Stimulated activated naive B cell treated with anti-CD40 and anti-IgM and Interleukin-4, amounts not matched to agents 10 μg/mL and 1 μg/mL and 100 μg/mL, for 72 hours (primary cell): ENCODE measurements around the gene SSH3.

Source experiments
- ATAC-seq, 2 donors: fragments of 150-1000 bp; cut with Tn5 transposase; replicated peaks; 2 replicates each; pipeline ENCODE4 v1.10.0; 2021; ENCODE audit warnings: moderate library complexity in 1 of 2
- DNase-seq: peaks from one replicate; pipeline ENCODE4 v3.0.0; 2021
- H3K27ac Mint-ChIP-seq: one replicate; pipeline ENCODE4 v1.8.0; 2022; ENCODE audit warnings: mild to moderate bottlenecking, mixed read lengths
- H3K27me3 Mint-ChIP-seq, 2 donors: one replicate each; pipeline ENCODE4 v1.8.0; 2022; ENCODE audit warnings: mixed read lengths in 2 of 2
- H3K36me3 Mint-ChIP-seq, 2 donors: one replicate each; pipeline ENCODE4 v1.8.0; 2022; ENCODE audit warnings: mixed read lengths in 2 of 2, mild to moderate bottlenecking in 1 of 2
- H3K4me1 Mint-ChIP-seq, 2 donors: one replicate each; pipeline ENCODE4 v1.8.0; 2022; ENCODE audit warnings: mixed read lengths in 2 of 2, mild to moderate bottlenecking in 1 of 2
- H3K4me3 Mint-ChIP-seq, 2 donors: one replicate each; pipeline ENCODE4 v1.8.0; 2022; ENCODE audit warnings: mild to moderate bottlenecking in 2 of 2, mixed read lengths in 2 of 2, moderate library complexity in 1 of 2
- H3K9me3 Mint-ChIP-seq, 2 donors: one replicate each; pipeline ENCODE4 v1.8.0; 2022; ENCODE audit warnings: mixed read lengths in 2 of 2, mild to moderate bottlenecking in 1 of 2

Gene SSH3

GRCh38 chr11:67272327-67273259, 30.7 kb upstream of the SSH3 start:
- Mint-ChIP-seq H3K36me3 (peaks cover 46 to 72% of the 10 kb centered on the region in 2 donors), H3K4me1 (peaks cover 76 to 100% of the 10 kb centered on the region in 2 donors), H3K9me3 (peaks cover 1 to 3% of the 10 kb centered on the region in 2 donors), H3K27ac (peak overlapping the region; percentile 92), H3K4me3 (peak overlapping the region; percentile 93 to 99), H3K27me3 (no peaks in the 10 kb centered on the region)
- ATAC-seq, result peak in 1 of 2 donors; percentile 5
- no peak for DNase-seq

GRCh38 chr11:67273260-67273990, 29.9 kb upstream of the SSH3 start:
- peak overlapping the region; percentile 57 to 93 for H3K4me3 Mint-ChIP-seq
- ATAC-seq (no peak), DNase-seq (no peak)
- peaks cover 1 to 3% of the 10 kb centered on the region in 2 donors for H3K9me3 Mint-ChIP-seq
- peaks cover 42 to 67% of the 10 kb centered on the region in 2 donors for H3K36me3 Mint-ChIP-seq
- H3K27me3 Mint-ChIP-seq, result no peaks in the 10 kb centered on the region
- H3K4me1 Mint-ChIP-seq, result peaks cover 78 to 100% of the 10 kb centered on the region in 2 donors
- H3K27ac Mint-ChIP-seq, result peak overlapping the region; percentile 80

GRCh38 chr11:67274768-67275605, 28.3 kb upstream of the SSH3 start:
- ATAC-seq (no peak), DNase-seq (no peak)
- Mint-ChIP-seq H3K36me3 (peaks cover 53 to 69% of the 10 kb centered on the region in 2 donors), H3K27ac (peak overlapping the region; percentile 95), H3K9me3 (peaks cover 1 to 3% of the 10 kb centered on the region in 2 donors), H3K4me1 (peaks cover 79 to 100% of the 10 kb centered on the region in 2 donors), H3K27me3 (no peaks in the 10 kb centered on the region), H3K4me3 (peak overlapping the region; percentile 76 to 79)

- peaks cover 74 to 100% of the 10 kb centered on the region in 2 donors for H3K4me1 Mint-ChIP-seq
- peak overlapping the region; percentile 95 for H3K27ac Mint-ChIP-seq
- DNase-seq (no peak), ATAC-seq (no peak)
- H3K27me3 Mint-ChIP-seq, result no peaks in the 10 kb centered on the region
- peaks cover 1 to 3% of the 10 kb centered on the region in 2 donors for H3K9me3 Mint-ChIP-seq
- H3K4me3 Mint-ChIP-seq, result peak overlapping the region; percentile 70 to 79
- H3K36me3 Mint-ChIP-seq, result peaks cover 53 to 68% of the 10 kb centered on the region in 2 donors
These were observed 27.5 kb upstream of the SSH3 start for GRCh38 chr11:67275606-67276409.

GRCh38 chr11:67276781-67277230, 26.5 kb upstream of the SSH3 start:
- peak overlapping the region; percentile 95 for H3K27ac Mint-ChIP-seq
- peaks cover 64 to 92% of the 10 kb centered on the region in 2 donors for H3K4me1 Mint-ChIP-seq
- ATAC-seq (peak; percentile 43 to 49), DNase-seq (no peak)
- H3K9me3 Mint-ChIP-seq, result peaks cover 1 to 3% of the 10 kb centered on the region in 2 donors
- peaks cover 50 to 62% of the 10 kb centered on the region in 2 donors for H3K36me3 Mint-ChIP-seq
- no peaks in the 10 kb centered on the region for H3K27me3 Mint-ChIP-seq
- H3K4me3 Mint-ChIP-seq, result peak overlapping the region; percentile 68 to 79

- Mint-ChIP-seq H3K4me1 (peaks cover 61 to 86% of the 10 kb centered on the region in 2 donors), H3K9me3 (peaks cover 1 to 3% of the 10 kb centered on the region in 2 donors), H3K36me3 (peaks cover 54 to 67% of the 10 kb centered on the region in 2 donors)
These were observed 25.9 kb upstream of the SSH3 start for GRCh38 chr11:67277231-67277961.

GRCh38 chr11:67278135-67278938, 25.0 kb upstream of the SSH3 start:
- ATAC-seq (no peak), DNase-seq (no peak)
- Mint-ChIP-seq H3K27ac (peak overlapping the region; percentile 95), H3K36me3 (peaks cover 62 to 70% of the 10 kb centered on the region in 2 donors), H3K27me3 (no peaks in the 10 kb centered on the region), H3K4me3 (peak overlapping the region; percentile 68 to 79), H3K4me1 (peaks cover 54 to 76% of the 10 kb centered on the region in 2 donors), H3K9me3 (peaks cover 1 to 3% of the 10 kb centered on the region in 2 donors)

More at GRCh38 chr11:67277231-67277961, 25.9 kb upstream of the SSH3 start:
- H3K4me3 Mint-ChIP-seq, result peak overlapping the region; percentile 68 to 79
- H3K27ac Mint-ChIP-seq, result peak overlapping the region; percentile 95
- DNase-seq (peak; percentile 88), ATAC-seq (peak; percentile 93 to 94)
- H3K27me3 Mint-ChIP-seq, result no peaks in the 10 kb centered on the region

GRCh38 chr11:67278939-67279588, 24.3 kb upstream of the SSH3 start:
- Mint-ChIP-seq H3K4me3 (peak overlapping the region; percentile 57 to 79), H3K36me3 (peaks cover 65 to 74% of the 10 kb centered on the region in 2 donors), H3K27me3 (no peaks in the 10 kb centered on the region), H3K4me1 (peaks cover 53 to 72% of the 10 kb centered on the region in 2 donors), H3K9me3 (peaks cover 1 to 3% of the 10 kb centered on the region in 2 donors), H3K27ac (peak overlapping the region; percentile 95)
- ATAC-seq, result no peak
- no peak for DNase-seq

GRCh38 chr11:67279589-67280340, 23.6 kb upstream of the SSH3 start:
- DNase-seq, result no peak
- H3K36me3 Mint-ChIP-seq, result peaks cover 62 to 71% of the 10 kb centered on the region in 2 donors
- peaks cover 1 to 3% of the 10 kb centered on the region in 2 donors for H3K9me3 Mint-ChIP-seq
- no peaks in the 10 kb centered on the region for H3K27me3 Mint-ChIP-seq
- H3K4me1 Mint-ChIP-seq, result peaks cover 49 to 70% of the 10 kb centered on the region in 2 donors
- H3K4me3 Mint-ChIP-seq, result peak overlapping the region; percentile 21 to 46
- ATAC-seq, result no peak
- H3K27ac Mint-ChIP-seq, result peak overlapping the region; percentile 95

GRCh38 chr11:67280341-67280787, 23.0 kb upstream of the SSH3 start:
- Mint-ChIP-seq H3K27me3 (no peaks in the 10 kb centered on the region), H3K9me3 (peaks cover 1 to 3% of the 10 kb centered on the region in 2 donors), H3K4me3 (peak overlapping the region in 1 of 2 donors; percentile 13), H3K27ac (peak overlapping the region; percentile 95), H3K36me3 (peaks cover 59 to 73% of the 10 kb centered on the region in 2 donors), H3K4me1 (peaks cover 47 to 70% of the 10 kb centered on the region in 2 donors)
- no peak for DNase-seq
- ATAC-seq, result no peak
